Epithelial cell of proximal tubule (primary cell): Measurements from ENCODE around the gene MST1R. TPM values are rescaled to one million over a fixed set of nuclear protein-coding genes. Genes with fewer than 3 reads are reported as not detected.
A peak's percentile ranks its signal among the peaks of the same experiment; 100 is the strongest.

Source experiments
- DNase-seq: peaks from one replicate; pipeline ENCODE4 v3.0.0-alpha.2; 2011; ENCODE audit warnings: low read depth
- H3K4me3 ChIP-seq: 2 replicates; pipeline ENCODE4 v1.5.1; 2011; ENCODE audit warnings: low read depth, mild to moderate bottlenecking, low read length
- total RNA-seq: library from RNA; depleted of rRNA; stranded (reverse); fragments of >200 nt; gene quantifications from 2 replicates; pipeline ENCODE4 v1.2.3, GENCODE V29; 2015
- TF ChIP-seq, protein P1 (sequence below): conservative IDR thresholded peaks from 2 replicates; pipeline ENCODE4 v1.5.1; 2012; ENCODE audit warnings: low read depth, mild to moderate bottlenecking, low read length

MST1R gene
- total RNA-seq, 1 donor from 2014 or later: 5.3 TPM

DNA sequence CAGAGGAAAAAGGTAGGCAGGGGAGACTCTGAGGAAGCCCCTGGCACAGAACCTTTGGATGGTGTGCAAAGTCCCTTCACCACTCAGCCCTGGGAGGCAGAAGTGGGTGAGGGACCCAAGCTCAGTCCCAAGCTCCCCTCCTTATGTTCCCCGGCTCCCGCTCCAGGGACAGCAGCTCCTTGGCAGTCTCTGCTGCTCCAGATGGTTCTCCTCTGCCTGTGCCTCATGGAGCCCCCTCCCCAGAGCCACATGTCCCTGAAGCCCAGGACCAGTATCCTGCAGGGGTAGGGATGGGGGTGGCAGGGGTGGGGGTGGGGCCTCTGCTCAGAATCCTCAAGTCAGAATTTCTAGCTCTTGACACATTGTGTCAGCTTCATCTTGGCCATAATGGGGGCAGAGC, 26.0 kb downstream of the MST1R start:
- H3K4me3 ChIP-seq: no peak overlapping the region
- TF ChIP-seq, protein P1, sequence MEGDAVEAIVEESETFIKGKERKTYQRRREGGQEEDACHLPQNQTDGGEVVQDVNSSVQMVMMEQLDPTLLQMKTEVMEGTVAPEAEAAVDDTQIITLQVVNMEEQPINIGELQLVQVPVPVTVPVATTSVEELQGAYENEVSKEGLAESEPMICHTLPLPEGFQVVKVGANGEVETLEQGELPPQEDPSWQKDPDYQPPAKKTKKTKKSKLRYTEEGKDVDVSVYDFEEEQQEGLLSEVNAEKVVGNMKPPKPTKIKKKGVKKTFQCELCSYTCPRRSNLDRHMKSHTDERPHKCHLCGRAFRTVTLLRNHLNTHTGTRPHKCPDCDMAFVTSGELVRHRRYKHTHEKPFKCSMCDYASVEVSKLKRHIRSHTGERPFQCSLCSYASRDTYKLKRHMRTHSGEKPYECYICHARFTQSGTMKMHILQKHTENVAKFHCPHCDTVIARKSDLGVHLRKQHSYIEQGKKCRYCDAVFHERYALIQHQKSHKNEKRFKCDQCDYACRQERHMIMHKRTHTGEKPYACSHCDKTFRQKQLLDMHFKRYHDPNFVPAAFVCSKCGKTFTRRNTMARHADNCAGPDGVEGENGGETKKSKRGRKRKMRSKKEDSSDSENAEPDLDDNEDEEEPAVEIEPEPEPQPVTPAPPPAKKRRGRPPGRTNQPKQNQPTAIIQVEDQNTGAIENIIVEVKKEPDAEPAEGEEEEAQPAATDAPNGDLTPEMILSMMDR: no peak
- no peak for DNase-seq

DNA sequence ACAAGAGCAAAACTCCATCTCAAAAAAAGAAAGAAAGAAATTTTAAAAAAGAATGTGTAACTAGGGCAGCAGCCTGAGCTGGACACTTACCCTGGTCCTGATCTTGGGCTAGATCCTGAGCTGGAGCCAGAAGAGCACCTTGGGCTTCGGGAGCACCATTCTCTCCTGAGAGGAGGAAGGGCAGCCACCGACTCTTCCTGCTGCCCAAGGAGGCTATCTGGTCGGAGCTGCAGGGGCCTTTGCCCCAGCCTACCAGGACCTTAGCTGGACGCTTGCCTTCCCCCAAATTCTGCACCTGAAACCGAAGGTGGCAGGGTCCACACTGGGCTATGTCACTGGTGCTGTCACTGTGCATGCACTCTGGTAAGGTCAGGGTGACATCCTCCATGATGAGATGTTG, 27.1 kb downstream of the MST1R start:
- TF ChIP-seq, protein P1: no peak
- no peak for DNase-seq
- no peak overlapping the region for H3K4me3 ChIP-seq

DNA sequence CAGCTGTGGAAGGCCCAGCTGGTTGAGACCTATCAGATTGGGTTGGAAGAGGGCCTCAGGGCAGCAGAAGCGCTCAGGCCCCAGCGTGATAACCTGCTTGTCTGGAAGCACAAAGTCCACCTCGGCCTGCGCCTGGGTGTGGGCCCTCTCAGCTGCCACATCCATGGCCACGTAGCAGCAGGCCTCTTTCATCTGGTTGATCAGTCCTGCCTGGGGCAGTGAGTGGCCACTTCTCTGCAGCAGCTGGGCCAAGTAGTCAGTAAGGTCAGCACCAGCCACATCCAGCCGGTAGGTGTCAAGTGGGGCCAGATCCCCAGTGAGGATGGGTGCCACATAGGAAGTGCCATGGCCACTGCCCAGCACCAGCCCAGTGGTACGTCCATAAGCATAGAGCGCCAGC, 30.1 kb downstream of the MST1R start:
- TF ChIP-seq, protein P1: no peak
- H3K4me3 ChIP-seq: no peak overlapping the region
- no peak for DNase-seq

DNA sequence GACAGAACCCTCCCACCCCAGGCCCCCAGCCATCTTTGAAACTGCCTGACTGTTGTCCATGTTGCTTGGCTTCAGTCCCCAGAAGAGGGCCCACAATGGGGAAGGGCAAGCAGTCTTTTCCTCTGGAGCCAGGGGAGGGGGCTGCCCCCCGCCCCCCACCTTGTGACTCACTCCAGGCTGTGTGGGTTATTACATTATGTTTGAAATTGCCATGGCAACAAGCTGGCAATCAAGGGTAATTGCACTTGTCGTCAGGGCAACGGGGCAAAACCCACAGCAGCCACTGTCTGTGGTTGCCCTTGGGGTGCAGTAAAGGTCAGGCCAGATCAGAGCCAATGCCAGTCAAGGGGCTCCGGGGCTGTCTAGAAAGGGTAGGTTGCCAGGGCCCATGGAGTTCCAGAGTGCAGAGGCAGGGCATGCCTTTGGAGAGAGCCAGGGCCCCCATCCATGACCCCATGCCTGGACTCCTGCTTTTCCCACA, 30.8 kb downstream of the MST1R start:
- DNase-seq: peak; percentile 10
- H3K4me3 ChIP-seq: no peak overlapping the region
- TF ChIP-seq, protein P1: no peak

DNA sequence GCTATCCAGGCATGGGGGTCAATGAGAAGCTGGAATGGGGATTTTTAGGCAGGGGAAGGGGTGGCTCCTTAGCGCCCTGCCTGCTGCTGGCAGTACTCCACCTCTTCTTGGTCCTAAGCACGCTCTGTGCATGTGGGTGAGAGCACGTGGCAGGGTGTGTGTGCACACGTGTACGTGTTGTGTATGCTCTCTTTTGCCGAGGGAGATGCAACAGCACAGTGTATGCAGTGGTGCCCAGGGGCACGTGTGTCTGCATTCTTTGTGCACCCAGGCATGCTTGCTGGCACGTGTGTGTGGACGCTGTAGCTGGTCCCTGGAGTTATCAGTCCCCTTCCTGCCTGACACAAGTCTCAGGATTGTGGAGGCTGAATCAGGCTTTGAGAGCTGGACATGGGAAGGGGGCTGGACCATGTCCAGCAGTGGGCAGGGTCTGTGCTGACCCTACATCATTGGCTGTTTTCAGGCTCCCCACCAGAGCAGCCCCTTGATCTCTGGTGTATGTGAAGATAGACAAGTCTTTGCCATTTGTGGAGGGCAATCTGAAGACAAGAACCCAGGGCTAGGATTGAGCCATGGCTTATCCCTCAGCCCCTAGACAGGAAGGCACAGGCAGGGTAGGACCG, 32.0 kb downstream of the MST1R start:
- TF ChIP-seq, protein P1: no peak
- no peak overlapping the region for H3K4me3 ChIP-seq
- no peak for DNase-seq

DNA sequence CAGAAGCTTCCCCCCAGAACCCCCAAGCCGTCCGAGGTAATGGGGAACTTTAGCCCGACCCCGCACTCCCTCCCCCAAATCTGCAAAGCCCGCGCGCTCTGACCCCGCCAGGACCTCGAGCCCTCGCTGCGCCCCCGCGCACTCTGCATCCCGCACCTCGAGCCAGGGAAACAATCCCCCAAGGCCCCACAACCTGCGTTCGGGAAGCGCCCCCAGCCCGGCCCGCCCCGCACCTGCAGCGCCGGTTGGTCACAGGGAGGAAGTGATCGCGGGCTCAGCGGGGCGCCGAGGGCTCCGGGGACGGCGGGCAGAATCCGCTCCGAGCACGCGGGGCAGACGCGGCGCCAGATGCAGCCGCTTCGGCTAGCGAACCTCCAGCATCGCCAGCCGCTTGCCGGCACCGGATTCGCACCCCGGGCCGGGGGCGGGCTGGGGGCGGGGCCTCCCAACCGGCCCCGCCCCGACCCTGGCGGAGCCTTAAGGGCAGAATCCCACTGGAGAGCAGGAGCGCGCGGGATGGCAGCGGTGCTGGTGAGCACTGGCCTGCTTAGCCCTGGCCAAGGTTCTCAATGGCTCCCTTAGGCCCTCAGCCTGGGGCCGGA, 34.0 kb downstream of the MST1R start, which contains the start of gene CAMKV:
TSS of gene CAMKV (minus strand) at position 382 of the 602 bp plus-strand sequence. CDS start 7,518 bp downstream, outside the sequence.
- DNase-seq: no peak
- TF ChIP-seq, protein P1: no peak
- peak within 1 kb of the TSS; percentile 6 for H3K4me3 ChIP-seq
